GM12878 (cell line): ENCODE data around the gene CBFA2T3. TPM values are rescaled to one million over a fixed set of nuclear protein-coding genes. Genes with fewer than 3 reads are reported as not detected.

Source experiments
- ATF2 ChIP-seq: IDR thresholded peaks from 2 replicates; pipeline ENCODE4 v1.6.1; 2012; ENCODE audit warnings: low read length, inconsistent platforms
- BCLAF1 ChIP-seq: fragments of 450-650 bp; IDR thresholded peaks from 2 replicates; pipeline ENCODE4 v1.6.1; 2017; ENCODE audit warnings: antibody characterized with exemption, mild to moderate bottlenecking, moderate library complexity
- CBFB ChIP-seq: IDR thresholded peaks from 2 replicates; pipeline ENCODE4 v1.6.1; 2016; ENCODE audit warnings: antibody characterized with exemption, low read depth
- CHD1 ChIP-seq: IDR thresholded peaks from 2 replicates; pipeline ENCODE4 v1.6.1; 2012; ENCODE audit warnings: low read depth, low read length, improper control_type of control experiment
- ESRRA ChIP-seq: IDR thresholded peaks from 2 replicates; pipeline ENCODE4 v1.6.1; 2012; ENCODE audit warnings: mild to moderate bottlenecking, low read length, improper control_type of control experiment
- GATAD2B ChIP-seq: fragments of 450-650 bp; conservative IDR thresholded peaks from 2 replicates; pipeline ENCODE4 v1.6.1; 2017; ENCODE audit warnings: low read depth, mild to moderate bottlenecking, moderate library complexity
- HDAC2 ChIP-seq: fragments of 200-600 bp; sonication (generic); IDR thresholded peaks from 2 replicates; pipeline ENCODE4 v1.6.1; 2017
- HDAC6 ChIP-seq: fragments of 200-600 bp; sonication (generic); IDR thresholded peaks from one replicate; pipeline ENCODE4 v1.8.0; 2017; ENCODE audit warnings: antibody characterized with exemption; ENCODE audit not compliant: unreplicated experiment
- JUNB ChIP-seq: IDR thresholded peaks from 2 replicates; pipeline ENCODE4 v1.6.1; 2016; ENCODE audit warnings: antibody characterized with exemption, mild to moderate bottlenecking
- KAT2A ChIP-seq: conservative IDR thresholded peaks from 2 replicates; pipeline ENCODE4 v1.6.1; 2011; ENCODE audit warnings: low read depth, low read length; ENCODE audit not compliant: control insufficient read depth
- LARP7 ChIP-seq: fragments of 450-650 bp; IDR thresholded peaks from 2 replicates; pipeline ENCODE4 v1.6.1; 2017; ENCODE audit warnings: mild to moderate bottlenecking
- MLLT1 ChIP-seq: fragments of 450-650 bp; IDR thresholded peaks from 2 replicates; pipeline ENCODE4 v1.6.1; 2016; ENCODE audit warnings: mild to moderate bottlenecking
- NFIC ChIP-seq: IDR thresholded peaks from 2 replicates; pipeline ENCODE4 v1.6.1; 2012; ENCODE audit warnings: low read depth, mild to moderate bottlenecking, inconsistent platforms, low read length, moderate library complexity
- NKRF ChIP-seq: fragments of 450-650 bp; conservative IDR thresholded peaks from 2 replicates; pipeline ENCODE4 v1.6.1; 2017; ENCODE audit warnings: mild to moderate bottlenecking, moderate library complexity
- RFX5 ChIP-seq: IDR thresholded peaks from 2 replicates; pipeline ENCODE4 v1.6.1; 2011; ENCODE audit warnings: low read depth, low read length, improper control_type of control experiment
- RUNX3 ChIP-seq: IDR thresholded peaks from 2 replicates; pipeline ENCODE4 v1.6.1; 2012; ENCODE audit warnings: low read length, inconsistent platforms
- SP1 ChIP-seq: IDR thresholded peaks from one replicate; pipeline ENCODE4 v1.6.1; 2011; ENCODE audit warnings: low read depth, low read length
- ZBTB40 ChIP-seq: fragments of 450-650 bp; IDR thresholded peaks from 2 replicates; pipeline ENCODE4 v1.6.1; 2016; ENCODE audit warnings: mild to moderate bottlenecking, moderate library complexity, borderline replicate concordance
- ZNF384 ChIP-seq: IDR thresholded peaks from 2 replicates; pipeline ENCODE4 v1.6.1; 2012; ENCODE audit warnings: low read depth, mild to moderate bottlenecking, low read length, improper control_type of control experiment, borderline replicate concordance
- polyA plus RNA-seq, 11 experiments: library from polyadenylated mRNA; depleted of rRNA in 4 of 11; unstranded in 6 of 11; stranded (reverse) in 5 of 11; fragments of >200 nt; fragmentation: Nextera tagmentation in 4 of 11; fragmentation: Illumina TruSeq in 1 of 11; extraction: Ambion mirVana in 4 of 11; extraction: Trizol in 1 of 11; gene quantifications; 1 replicate in 1 of 11; 2 replicates in 10 of 11; pipeline versions ENCODE4 v1.2.1 to v1.2.3, GENCODE V29; 2011 to 2016; ENCODE audit warnings: inconsistent platforms in 2 of 11, missing spikeins in 2 of 11, low read depth in 1 of 11
- total RNA-seq, 4 experiments: library from RNA; depleted of rRNA in 3 of 4; stranded (reverse); fragments of >200 nt in 3 of 4; fragmentation: Illumina TruSeq in 1 of 4; extraction: Trizol in 1 of 4; gene quantifications; 2 replicates each; pipeline versions ENCODE4 v1.2.1 to v1.2.3, GENCODE V29; 2013 to 2021

Gene CBFA2T3
- total and polyA plus RNA-seq, 10 of the 15 experiments (the other 5 are each of a cell fraction or from before 2014, with no cell fraction given): 0.69 to 42.6 (median 4.5) TPM

- peak; percentile 33; the same call in 1 of the 2 replicates for TF ChIP-seq ZBTB40
- no peak for TF ChIP-seq HDAC6
- TF ChIP-seq ESRRA: no peak
- peak; percentile 75; the same call in 1 of the 2 replicates for TF ChIP-seq CHD1
- peak; percentile 61 for TF ChIP-seq LARP7
- no peak for TF ChIP-seq RUNX3
- peak; percentile 90 for TF ChIP-seq NKRF
- peak; percentile 64 for TF ChIP-seq SP1
- TF ChIP-seq JUNB: no peak
- 0 out of 2 replicates have a peak, but pooled peaks have one; percentile 33 for TF ChIP-seq MLLT1
- no peak for TF ChIP-seq ATF2
- no peak for TF ChIP-seq HDAC2
- peak; percentile 75; the same call in 1 of the 2 replicates for TF ChIP-seq CBFB
- no peak for TF ChIP-seq ZNF384
- peak; percentile 98; the same call in 1 of the 2 replicates for TF ChIP-seq GATAD2B
- TF ChIP-seq KAT2A: no peak
- no peak for TF ChIP-seq NFIC
- TF ChIP-seq BCLAF1: no peak
- TF ChIP-seq RFX5: no peak
These were observed 5.5 kb downstream of the CBFA2T3 start (continued) for GRCh38 chr16:88971371-88972097.
